B cell (primary cell): ENCODE results near the gene ZNF254.

Experiments used
- CTCF ChIP-seq: fragments of 200-600 bp; IDR thresholded peaks from one replicate; pipeline ENCODE4 v1.8.0; 2022; ENCODE audit warnings: antibody characterized with exemption, mild to moderate bottlenecking
- EZH2 ChIP-seq: IDR thresholded peaks from 2 replicates; pipeline ENCODE4 v1.6.1; 2012; ENCODE audit warnings: borderline replicate concordance, low read depth, mild to moderate bottlenecking, moderate library complexity, low read length; ENCODE audit not compliant: insufficient read depth, poor library complexity, severe bottlenecking

GRCh38 chr19:24074720-24075454, 12.1 kb upstream of the ZNF254 start:
- TF ChIP-seq CTCF, result no peak
- TF ChIP-seq EZH2, result no peak
